ENCODE measurements around the gene CYP21A2.
"Not testable (repeated sequence)": the region's sequence is repeated elsewhere in the genome, so short reads cannot be mapped to it uniquely, and the experiment has no call there.

DNA sequence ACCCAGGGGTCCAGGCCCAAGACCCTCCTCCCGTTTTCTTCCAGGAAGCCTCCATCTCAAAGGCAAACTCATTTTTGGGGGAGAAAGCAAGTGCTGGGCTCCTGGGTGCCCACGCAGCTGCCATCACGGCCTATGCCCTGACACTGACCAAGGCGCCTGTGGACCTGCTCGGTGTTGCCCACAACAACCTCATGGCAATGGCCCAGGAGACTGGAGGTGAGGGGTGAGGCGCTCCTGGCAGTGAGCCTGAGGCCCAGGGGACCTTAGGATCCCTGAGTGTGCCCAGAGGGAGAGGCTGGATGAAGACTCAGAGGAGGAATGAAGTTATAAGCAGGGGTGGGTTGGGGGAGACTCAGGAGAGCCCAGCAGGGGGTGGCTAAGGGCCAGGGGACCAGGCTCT is 41.8 kb upstream of the CYP21A2 start:
- TF ChIP-seq, protein P1, sequence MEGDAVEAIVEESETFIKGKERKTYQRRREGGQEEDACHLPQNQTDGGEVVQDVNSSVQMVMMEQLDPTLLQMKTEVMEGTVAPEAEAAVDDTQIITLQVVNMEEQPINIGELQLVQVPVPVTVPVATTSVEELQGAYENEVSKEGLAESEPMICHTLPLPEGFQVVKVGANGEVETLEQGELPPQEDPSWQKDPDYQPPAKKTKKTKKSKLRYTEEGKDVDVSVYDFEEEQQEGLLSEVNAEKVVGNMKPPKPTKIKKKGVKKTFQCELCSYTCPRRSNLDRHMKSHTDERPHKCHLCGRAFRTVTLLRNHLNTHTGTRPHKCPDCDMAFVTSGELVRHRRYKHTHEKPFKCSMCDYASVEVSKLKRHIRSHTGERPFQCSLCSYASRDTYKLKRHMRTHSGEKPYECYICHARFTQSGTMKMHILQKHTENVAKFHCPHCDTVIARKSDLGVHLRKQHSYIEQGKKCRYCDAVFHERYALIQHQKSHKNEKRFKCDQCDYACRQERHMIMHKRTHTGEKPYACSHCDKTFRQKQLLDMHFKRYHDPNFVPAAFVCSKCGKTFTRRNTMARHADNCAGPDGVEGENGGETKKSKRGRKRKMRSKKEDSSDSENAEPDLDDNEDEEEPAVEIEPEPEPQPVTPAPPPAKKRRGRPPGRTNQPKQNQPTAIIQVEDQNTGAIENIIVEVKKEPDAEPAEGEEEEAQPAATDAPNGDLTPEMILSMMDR (IDR thresholded peaks at IDR 0.05; ENCODE audit: low read depth, low read length, missing input control): not testable (repeated sequence)
- TF ChIP-seq JUND (IDR thresholded peaks at IDR 0.05); TAF1 (conservative IDR thresholded peaks at IDR 0.05); GABPA (IDR thresholded peaks at IDR 0.05 in 1 of 2, conservative IDR thresholded peaks at IDR 0.05 in 1 of 2); NR2F2 (IDR thresholded peaks at IDR 0.05); RAD21 (IDR thresholded peaks at IDR 0.05); FOXA1 (IDR thresholded peaks at IDR 0.05); SP1 (IDR thresholded peaks at IDR 0.05): not testable (repeated sequence)
- TF ChIP-seq, protein P2, sequence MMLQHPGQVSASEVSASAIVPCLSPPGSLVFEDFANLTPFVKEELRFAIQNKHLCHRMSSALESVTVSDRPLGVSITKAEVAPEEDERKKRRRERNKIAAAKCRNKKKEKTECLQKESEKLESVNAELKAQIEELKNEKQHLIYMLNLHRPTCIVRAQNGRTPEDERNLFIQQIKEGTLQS (IDR thresholded peaks at IDR 0.05): not testable (repeated sequence)
- TF ChIP-seq, protein P3, sequence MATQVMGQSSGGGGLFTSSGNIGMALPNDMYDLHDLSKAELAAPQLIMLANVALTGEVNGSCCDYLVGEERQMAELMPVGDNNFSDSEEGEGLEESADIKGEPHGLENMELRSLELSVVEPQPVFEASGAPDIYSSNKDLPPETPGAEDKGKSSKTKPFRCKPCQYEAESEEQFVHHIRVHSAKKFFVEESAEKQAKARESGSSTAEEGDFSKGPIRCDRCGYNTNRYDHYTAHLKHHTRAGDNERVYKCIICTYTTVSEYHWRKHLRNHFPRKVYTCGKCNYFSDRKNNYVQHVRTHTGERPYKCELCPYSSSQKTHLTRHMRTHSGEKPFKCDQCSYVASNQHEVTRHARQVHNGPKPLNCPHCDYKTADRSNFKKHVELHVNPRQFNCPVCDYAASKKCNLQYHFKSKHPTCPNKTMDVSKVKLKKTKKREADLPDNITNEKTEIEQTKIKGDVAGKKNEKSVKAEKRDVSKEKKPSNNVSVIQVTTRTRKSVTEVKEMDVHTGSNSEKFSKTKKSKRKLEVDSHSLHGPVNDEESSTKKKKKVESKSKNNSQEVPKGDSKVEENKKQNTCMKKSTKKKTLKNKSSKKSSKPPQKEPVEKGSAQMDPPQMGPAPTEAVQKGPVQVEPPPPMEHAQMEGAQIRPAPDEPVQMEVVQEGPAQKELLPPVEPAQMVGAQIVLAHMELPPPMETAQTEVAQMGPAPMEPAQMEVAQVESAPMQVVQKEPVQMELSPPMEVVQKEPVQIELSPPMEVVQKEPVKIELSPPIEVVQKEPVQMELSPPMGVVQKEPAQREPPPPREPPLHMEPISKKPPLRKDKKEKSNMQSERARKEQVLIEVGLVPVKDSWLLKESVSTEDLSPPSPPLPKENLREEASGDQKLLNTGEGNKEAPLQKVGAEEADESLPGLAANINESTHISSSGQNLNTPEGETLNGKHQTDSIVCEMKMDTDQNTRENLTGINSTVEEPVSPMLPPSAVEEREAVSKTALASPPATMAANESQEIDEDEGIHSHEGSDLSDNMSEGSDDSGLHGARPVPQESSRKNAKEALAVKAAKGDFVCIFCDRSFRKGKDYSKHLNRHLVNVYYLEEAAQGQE (IDR thresholded peaks at IDR 0.05): not testable (repeated sequence)
- TF ChIP-seq, protein P4, sequence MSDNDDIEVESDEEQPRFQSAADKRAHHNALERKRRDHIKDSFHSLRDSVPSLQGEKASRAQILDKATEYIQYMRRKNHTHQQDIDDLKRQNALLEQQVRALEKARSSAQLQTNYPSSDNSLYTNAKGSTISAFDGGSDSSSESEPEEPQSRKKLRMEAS (IDR thresholded peaks at IDR 0.05): not testable (repeated sequence)

Measured in liver (tissue), 3 donors.